ENCODE measurements around the gene FBXL20. TPM values are rescaled to one million over a fixed set of nuclear protein-coding genes. Genes with fewer than 3 reads are reported as not detected.
"Not testable (repeated sequence)": the region's sequence is repeated elsewhere in the genome, so short reads cannot be mapped to it uniquely, and the experiment has no call there.

FBXL20 gene
- polyA plus RNA-seq, 1 donor (not counting 4 experiments of a cell fraction or from before 2014, with no cell fraction given) = 4.9 TPM

DNA sequence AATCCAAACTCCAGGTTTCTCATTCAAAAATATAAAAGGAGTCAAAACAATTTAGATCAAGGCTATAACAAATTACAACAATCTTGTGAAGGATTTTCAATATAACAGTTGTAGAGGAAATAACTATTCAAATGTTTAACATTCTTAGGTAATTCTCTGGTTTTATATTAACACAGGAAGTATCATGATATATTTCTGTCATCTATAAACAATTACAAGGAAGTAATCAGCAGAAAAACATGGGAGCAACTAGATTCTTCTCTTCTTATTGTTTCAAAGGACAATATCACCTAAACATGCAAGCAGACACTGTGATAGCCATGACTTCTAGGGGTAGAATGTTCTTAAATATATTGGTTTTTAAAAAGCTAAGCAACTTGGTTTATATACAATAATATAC is 49.9 kb downstream of the FBXL20 start:
- TF ChIP-seq CTCF (optimal IDR thresholded peaks at IDR 0.05 in 1 of 3, IDR thresholded peaks at IDR 0.05 in 1 of 3, conservative IDR thresholded peaks at IDR 0.05 in 1 of 3; ENCODE audit: extremely low read depth in 1 of 3, insufficient read depth in 2 of 3, low read length in 3 of 3) (no peak), EZH2 (IDR thresholded peaks at IDR 0.05; ENCODE audit: low read length) (no peak)
- no peaks in the 10 kb centered on the region for H4K20me1 ChIP-seq (ENCODE audit: control insufficient read depth, extremely low read depth, insufficient read depth, low read length)
- DNase-seq (ENCODE audit: low read depth, low spot score) (no peak), FAIRE-seq (no peak)
- dilution Hi-C loops (cut with MboI; ENCODE audit: extremely low pct_ligation_motif_present, low sequenced_read_pairs) = no loop called here
- H3K9me1 ChIP-seq (ENCODE audit: control insufficient read depth, extremely low read depth, insufficient read depth, low read length) = no peaks in the 10 kb centered on the region
- no peak overlapping the region for H3K4me2 ChIP-seq (ENCODE audit: control insufficient read depth, extremely low read depth, insufficient read depth, low read depth, low read length)
- no peak overlapping the region for H3K9ac ChIP-seq (ENCODE audit: control insufficient read depth, extremely low read depth, insufficient read depth, low read length)
- no peaks in the 10 kb centered on the region for H3K36me3 ChIP-seq (ENCODE audit: control insufficient read depth in 2 of 2, extremely low read depth in 1 of 2, insufficient read depth in 2 of 2, low read length in 2 of 2)
- H3K27me3 ChIP-seq (ENCODE audit: control insufficient read depth, extremely low read depth, insufficient read depth, low read length) = no peaks in the 10 kb centered on the region
- no peak overlapping the region for H3K27ac ChIP-seq (ENCODE audit: control insufficient read depth, insufficient read depth, low read length)
- H3K4me3 ChIP-seq (ENCODE audit: control insufficient read depth in 2 of 3, extremely low read depth in 1 of 3, insufficient read depth in 2 of 3, low read depth in 1 of 3, low read length in 3 of 3) = no peak overlapping the region
- H2AFZ ChIP-seq (ENCODE audit: control insufficient read depth, low read length) = no peak overlapping the region
- H3K9me3 ChIP-seq (ENCODE audit: control insufficient read depth, low read depth, low read length) = no peaks in the 10 kb centered on the region
- H3K79me2 ChIP-seq (ENCODE audit: control insufficient read depth, insufficient read depth, low read length) = no peaks in the 10 kb centered on the region
- no peaks in the 10 kb centered on the region for H3K4me1 ChIP-seq (ENCODE audit: control insufficient read depth, extremely low read depth, insufficient read depth, low read length)

DNA sequence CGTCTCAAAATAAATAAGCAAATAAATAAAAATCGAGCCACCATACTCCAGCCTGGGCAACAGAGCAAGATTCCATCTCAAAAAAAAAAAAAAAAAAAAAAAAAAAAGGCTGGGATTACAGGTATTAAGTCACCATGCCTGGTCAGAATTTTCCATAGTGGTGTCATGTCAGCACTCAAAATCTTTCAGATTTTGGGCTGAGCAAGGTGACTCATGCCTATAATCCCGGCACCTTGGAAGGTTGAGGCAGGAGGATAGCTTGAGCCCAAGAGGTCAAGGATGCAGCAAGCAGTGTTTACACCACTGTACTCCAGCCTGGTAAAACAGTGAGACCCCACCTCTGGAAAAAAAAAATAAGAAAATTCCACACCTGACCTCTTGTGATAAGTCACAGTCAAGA is 52.2 kb downstream of the FBXL20 start:
- no peak for FAIRE-seq
- H4K20me1 ChIP-seq (ENCODE audit: control insufficient read depth, extremely low read depth, insufficient read depth, low read length) = no peaks in the 10 kb centered on the region

GRCh38 chr17:39346863-39347262 is 54.6 kb downstream of the FBXL20 start:
- H2AFZ ChIP-seq (ENCODE audit: control insufficient read depth, low read length); H3K9me3 ChIP-seq (ENCODE audit: control insufficient read depth, low read depth, low read length); H3K36me3 ChIP-seq (ENCODE audit: control insufficient read depth in 2 of 2, extremely low read depth in 1 of 2, insufficient read depth in 2 of 2, low read length in 2 of 2); H3K79me2 ChIP-seq (ENCODE audit: control insufficient read depth, insufficient read depth, low read length); FAIRE-seq; H3K4me3 ChIP-seq (ENCODE audit: control insufficient read depth in 2 of 3, extremely low read depth in 1 of 3, insufficient read depth in 2 of 3, low read depth in 1 of 3, low read length in 3 of 3); dilution Hi-C loops (cut with MboI; ENCODE audit: extremely low pct_ligation_motif_present, low sequenced_read_pairs); H3K9me1 ChIP-seq (ENCODE audit: control insufficient read depth, extremely low read depth, insufficient read depth, low read length); H3K27me3 ChIP-seq (ENCODE audit: control insufficient read depth, extremely low read depth, insufficient read depth, low read length); H4K20me1 ChIP-seq (ENCODE audit: control insufficient read depth, extremely low read depth, insufficient read depth, low read length); H3K9ac ChIP-seq (ENCODE audit: control insufficient read depth, extremely low read depth, insufficient read depth, low read length); DNase-seq (ENCODE audit: low read depth, low spot score); H3K4me1 ChIP-seq (ENCODE audit: control insufficient read depth, extremely low read depth, insufficient read depth, low read length); H3K4me2 ChIP-seq (ENCODE audit: control insufficient read depth, extremely low read depth, insufficient read depth, low read depth, low read length); H3K27ac ChIP-seq (ENCODE audit: control insufficient read depth, insufficient read depth, low read length): not testable (repeated sequence)

More for the DNA sequence above, 52.2 kb downstream of the FBXL20 start:
- H3K9me3 ChIP-seq (ENCODE audit: control insufficient read depth, low read depth, low read length) = no peaks in the 10 kb centered on the region
- H3K4me3 ChIP-seq (ENCODE audit: control insufficient read depth in 2 of 3, extremely low read depth in 1 of 3, insufficient read depth in 2 of 3, low read depth in 1 of 3, low read length in 3 of 3) = no peak overlapping the region
- H3K79me2 ChIP-seq (ENCODE audit: control insufficient read depth, insufficient read depth, low read length) = no peaks in the 10 kb centered on the region
- dilution Hi-C loops (cut with MboI; ENCODE audit: extremely low pct_ligation_motif_present, low sequenced_read_pairs) = no loop called here
- TF ChIP-seq CTCF (optimal IDR thresholded peaks at IDR 0.05 in 1 of 3, IDR thresholded peaks at IDR 0.05 in 1 of 3, conservative IDR thresholded peaks at IDR 0.05 in 1 of 3; ENCODE audit: extremely low read depth in 1 of 3, insufficient read depth in 2 of 3, low read length in 3 of 3) = no peak
- DNase-seq (ENCODE audit: low read depth, low spot score) = no peak
- no peak overlapping the region for H3K27ac ChIP-seq (ENCODE audit: control insufficient read depth, insufficient read depth, low read length)
- no peak overlapping the region for H3K9ac ChIP-seq (ENCODE audit: control insufficient read depth, extremely low read depth, insufficient read depth, low read length)
- H3K27me3 ChIP-seq (ENCODE audit: control insufficient read depth, extremely low read depth, insufficient read depth, low read length) = no peaks in the 10 kb centered on the region
- H3K4me2 ChIP-seq (ENCODE audit: control insufficient read depth, extremely low read depth, insufficient read depth, low read depth, low read length) = no peak overlapping the region
- no peak overlapping the region for H2AFZ ChIP-seq (ENCODE audit: control insufficient read depth, low read length)
- H3K9me1 ChIP-seq (ENCODE audit: control insufficient read depth, extremely low read depth, insufficient read depth, low read length) = no peaks in the 10 kb centered on the region
- no peaks in the 10 kb centered on the region for H3K36me3 ChIP-seq (ENCODE audit: control insufficient read depth in 2 of 2, extremely low read depth in 1 of 2, insufficient read depth in 2 of 2, low read length in 2 of 2)
- H3K4me1 ChIP-seq (ENCODE audit: control insufficient read depth, extremely low read depth, insufficient read depth, low read length) = no peaks in the 10 kb centered on the region
